HL-60/S4 treated with retinoic acid at 250 ng/mL for 4 days and 3 days (cell line): ENCODE data around the gene SRRT.
"Not testable (repeated sequence)": the region's sequence is repeated elsewhere in the genome, so short reads cannot be mapped to it uniquely, and the experiment has no call there.

ENCODE experiments used
- in situ Hi-C: fragments of 300-500 bp; cut with MboI; formaldehyde crosslinking; loops from 2 replicates; pipeline ENCODE4 v1.7.0; 2022; ENCODE audit warnings: low sequenced_read_pairs

Gene SRRT

GRCh38 chr7:100893318-100893895, 18.5 kb downstream of the SRRT start:
- in situ Hi-C loops: loop anchor here (25.0 kb wide), 1 partner anchor 394 kb away; no protein-coding TSS in a partner anchor

- in situ Hi-C loops: loop anchor here (25.0 kb wide), 1 partner anchor 393 kb away; no protein-coding TSS in a partner anchor
These were observed 19.2 kb downstream of the SRRT start for GRCh38 chr7:100893910-100894721.

GRCh38 chr7:100894860-100895700, 20.2 kb downstream of the SRRT start:
- in situ Hi-C loops: loop anchor here (25.0 kb wide), 1 partner anchor 392 kb away; no protein-coding TSS in a partner anchor

GRCh38 chr7:100895701-100895955, 20.7 kb downstream of the SRRT start, which contains the start of gene ACHE:
Gene ACHE (minus strand): TSS chr7:100895888. CDS start chr7:100894232, 1,656 bp downstream.
- in situ Hi-C loops: loop anchor here (25.0 kb wide), 1 partner anchor 392 kb away; no protein-coding TSS in a partner anchor

GRCh38 chr7:100895956-100896731, 21.2 kb downstream of the SRRT start:
- in situ Hi-C loops: loop anchor here (25.0 kb wide), 1 partner anchor 391 kb away; no protein-coding TSS in a partner anchor

GRCh38 chr7:100896732-100897608, 22.1 kb downstream of the SRRT start:
- in situ Hi-C loops: loop anchor here (25.0 kb wide), 1 partner anchor 390 kb away; no protein-coding TSS in a partner anchor

- in situ Hi-C loops: loop anchor here (25.0 kb wide), 1 partner anchor 389 kb away; no protein-coding TSS in a partner anchor
These were observed 23.0 kb downstream of the SRRT start for GRCh38 chr7:100897772-100898454.

GRCh38 chr7:100899432-100899831, 24.5 kb downstream of the SRRT start:
- in situ Hi-C loops: loop anchor here (25.0 kb wide), 1 partner anchor 388 kb away; no protein-coding TSS in a partner anchor

- in situ Hi-C loops: loop anchor here (5.0 kb wide), 1 partner anchor 156 kb away; no protein-coding TSS in a partner anchor
These were observed 26.1 kb downstream of the SRRT start for GRCh38 chr7:100900978-100901377.

GRCh38 chr7:100901921-100902332, 27.0 kb downstream of the SRRT start:
- in situ Hi-C loops: loop anchor here (5.0 kb wide), 1 partner anchor 155 kb away; no protein-coding TSS in a partner anchor

- in situ Hi-C loops: loop anchor here (5.0 kb wide), 1 partner anchor 155 kb away; no protein-coding TSS in a partner anchor
These were observed 27.7 kb downstream of the SRRT start for GRCh38 chr7:100902638-100903037.

- in situ Hi-C loops: no loop called here
These were observed 33.6 kb downstream of the SRRT start for GRCh38 chr7:100908512-100908911.

GRCh38 chr7:100910443-100910842, 35.5 kb downstream of the SRRT start:
- in situ Hi-C loops: not testable (repeated sequence)

GRCh38 chr7:100911484-100911883, 36.6 kb downstream of the SRRT start:
- in situ Hi-C loops: no loop called here

GRCh38 chr7:100914208-100914878, 39.4 kb downstream of the SRRT start:
- in situ Hi-C loops: no loop called here

- in situ Hi-C loops: no loop called here
These were observed 40.1 kb downstream of the SRRT start for GRCh38 chr7:100914879-100915447.

GRCh38 chr7:100919335-100919734, 44.4 kb downstream of the SRRT start:
- in situ Hi-C loops: not testable (repeated sequence)
